ENCODE measurements around the gene HTR3D. TPM values are rescaled to one million over a fixed set of nuclear protein-coding genes. Genes with fewer than 3 reads are reported as not detected.

Gene HTR3D
- total and polyA plus RNA-seq, 10 of the 15 experiments (the other 5 are each of a cell fraction or from before 2014, with no cell fraction given), result not detected

DNA sequence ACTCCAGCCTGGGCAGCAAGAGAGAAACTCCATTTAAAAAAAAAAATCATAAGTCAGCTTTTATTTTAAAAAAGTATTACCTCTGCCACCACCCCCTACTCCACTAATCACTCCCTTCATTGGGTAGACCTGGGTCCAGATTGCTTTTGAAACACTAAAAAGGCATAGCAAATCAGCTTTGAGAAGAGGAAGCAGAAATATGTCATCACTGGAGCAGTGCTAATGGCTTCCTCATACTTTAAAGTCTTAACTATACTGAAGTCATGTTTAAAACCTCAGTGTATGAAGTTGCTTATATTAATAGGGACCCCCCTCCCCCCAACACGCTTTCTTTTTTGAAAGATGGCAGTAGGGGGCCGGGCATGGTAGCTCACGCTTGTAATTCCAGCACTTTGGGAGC lies 1.0 kb upstream of the HTR3D start:
- no peak for FAIRE-seq
- 29% methylated on average over 3 of the region's 3 CpGs for WGBS (ENCODE audit: insufficient coverage, insufficient replicate concordance, low lambda C conversion rate, missing lambda C conversion rate)
- no peak for TF ChIP-seq ZNF622 (IDR thresholded peaks at IDR 0.05)
- no peak for TF ChIP-seq EGR1 (IDR thresholded peaks at IDR 0.05; ENCODE audit: borderline replicate concordance in 1 of 2, low read depth in 2 of 2, low read length in 2 of 2)
- no peak for TF ChIP-seq RAD21 (IDR thresholded peaks at IDR 0.05; ENCODE audit: insufficient read depth, low read depth, low read length)
- TF ChIP-seq GABPA (IDR thresholded peaks at IDR 0.05; ENCODE audit: low read depth), result no peak
- no peak for TF ChIP-seq USF1 (IDR thresholded peaks at IDR 0.05; ENCODE audit: borderline replicate concordance, extremely low read length, insufficient read depth, low read depth, low read length)
- TF ChIP-seq, protein P1, sequence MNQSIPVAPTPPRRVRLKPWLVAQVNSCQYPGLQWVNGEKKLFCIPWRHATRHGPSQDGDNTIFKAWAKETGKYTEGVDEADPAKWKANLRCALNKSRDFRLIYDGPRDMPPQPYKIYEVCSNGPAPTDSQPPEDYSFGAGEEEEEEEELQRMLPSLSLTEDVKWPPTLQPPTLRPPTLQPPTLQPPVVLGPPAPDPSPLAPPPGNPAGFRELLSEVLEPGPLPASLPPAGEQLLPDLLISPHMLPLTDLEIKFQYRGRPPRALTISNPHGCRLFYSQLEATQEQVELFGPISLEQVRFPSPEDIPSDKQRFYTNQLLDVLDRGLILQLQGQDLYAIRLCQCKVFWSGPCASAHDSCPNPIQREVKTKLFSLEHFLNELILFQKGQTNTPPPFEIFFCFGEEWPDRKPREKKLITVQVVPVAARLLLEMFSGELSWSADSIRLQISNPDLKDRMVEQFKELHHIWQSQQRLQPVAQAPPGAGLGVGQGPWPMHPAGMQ (IDR thresholded peaks at IDR 0.05; ENCODE audit: borderline replicate concordance), result no peak
- no peak for TF ChIP-seq MEF2A (IDR thresholded peaks at IDR 0.05; ENCODE audit: insufficient read depth, low read depth, low read length)
- TF ChIP-seq, protein P2, sequence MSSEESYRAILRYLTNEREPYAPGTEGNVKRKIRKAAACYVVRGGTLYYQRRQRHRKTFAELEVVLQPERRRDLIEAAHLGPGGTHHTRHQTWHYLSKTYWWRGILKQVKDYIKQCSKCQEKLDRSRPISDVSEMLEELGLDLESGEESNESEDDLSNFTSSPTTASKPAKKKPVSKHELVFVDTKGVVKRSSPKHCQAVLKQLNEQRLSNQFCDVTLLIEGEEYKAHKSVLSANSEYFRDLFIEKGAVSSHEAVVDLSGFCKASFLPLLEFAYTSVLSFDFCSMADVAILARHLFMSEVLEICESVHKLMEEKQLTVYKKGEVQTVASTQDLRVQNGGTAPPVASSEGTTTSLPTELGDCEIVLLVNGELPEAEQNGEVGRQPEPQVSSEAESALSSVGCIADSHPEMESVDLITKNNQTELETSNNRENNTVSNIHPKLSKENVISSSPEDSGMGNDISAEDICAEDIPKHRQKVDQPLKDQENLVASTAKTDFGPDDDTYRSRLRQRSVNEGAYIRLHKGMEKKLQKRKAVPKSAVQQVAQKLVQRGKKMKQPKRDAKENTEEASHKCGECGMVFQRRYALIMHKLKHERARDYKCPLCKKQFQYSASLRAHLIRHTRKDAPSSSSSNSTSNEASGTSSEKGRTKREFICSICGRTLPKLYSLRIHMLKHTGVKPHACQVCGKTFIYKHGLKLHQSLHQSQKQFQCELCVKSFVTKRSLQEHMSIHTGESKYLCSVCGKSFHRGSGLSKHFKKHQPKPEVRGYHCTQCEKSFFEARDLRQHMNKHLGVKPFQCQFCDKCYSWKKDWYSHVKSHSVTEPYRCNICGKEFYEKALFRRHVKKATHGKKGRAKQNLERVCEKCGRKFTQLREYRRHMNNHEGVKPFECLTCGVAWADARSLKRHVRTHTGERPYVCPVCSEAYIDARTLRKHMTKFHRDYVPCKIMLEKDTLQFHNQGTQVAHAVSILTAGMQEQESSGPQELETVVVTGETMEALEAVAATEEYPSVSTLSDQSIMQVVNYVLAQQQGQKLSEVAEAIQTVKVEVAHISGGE (CRISPR knock-in tag; IDR thresholded peaks at IDR 0.05), result no peak
- TF ChIP-seq, protein P3, sequence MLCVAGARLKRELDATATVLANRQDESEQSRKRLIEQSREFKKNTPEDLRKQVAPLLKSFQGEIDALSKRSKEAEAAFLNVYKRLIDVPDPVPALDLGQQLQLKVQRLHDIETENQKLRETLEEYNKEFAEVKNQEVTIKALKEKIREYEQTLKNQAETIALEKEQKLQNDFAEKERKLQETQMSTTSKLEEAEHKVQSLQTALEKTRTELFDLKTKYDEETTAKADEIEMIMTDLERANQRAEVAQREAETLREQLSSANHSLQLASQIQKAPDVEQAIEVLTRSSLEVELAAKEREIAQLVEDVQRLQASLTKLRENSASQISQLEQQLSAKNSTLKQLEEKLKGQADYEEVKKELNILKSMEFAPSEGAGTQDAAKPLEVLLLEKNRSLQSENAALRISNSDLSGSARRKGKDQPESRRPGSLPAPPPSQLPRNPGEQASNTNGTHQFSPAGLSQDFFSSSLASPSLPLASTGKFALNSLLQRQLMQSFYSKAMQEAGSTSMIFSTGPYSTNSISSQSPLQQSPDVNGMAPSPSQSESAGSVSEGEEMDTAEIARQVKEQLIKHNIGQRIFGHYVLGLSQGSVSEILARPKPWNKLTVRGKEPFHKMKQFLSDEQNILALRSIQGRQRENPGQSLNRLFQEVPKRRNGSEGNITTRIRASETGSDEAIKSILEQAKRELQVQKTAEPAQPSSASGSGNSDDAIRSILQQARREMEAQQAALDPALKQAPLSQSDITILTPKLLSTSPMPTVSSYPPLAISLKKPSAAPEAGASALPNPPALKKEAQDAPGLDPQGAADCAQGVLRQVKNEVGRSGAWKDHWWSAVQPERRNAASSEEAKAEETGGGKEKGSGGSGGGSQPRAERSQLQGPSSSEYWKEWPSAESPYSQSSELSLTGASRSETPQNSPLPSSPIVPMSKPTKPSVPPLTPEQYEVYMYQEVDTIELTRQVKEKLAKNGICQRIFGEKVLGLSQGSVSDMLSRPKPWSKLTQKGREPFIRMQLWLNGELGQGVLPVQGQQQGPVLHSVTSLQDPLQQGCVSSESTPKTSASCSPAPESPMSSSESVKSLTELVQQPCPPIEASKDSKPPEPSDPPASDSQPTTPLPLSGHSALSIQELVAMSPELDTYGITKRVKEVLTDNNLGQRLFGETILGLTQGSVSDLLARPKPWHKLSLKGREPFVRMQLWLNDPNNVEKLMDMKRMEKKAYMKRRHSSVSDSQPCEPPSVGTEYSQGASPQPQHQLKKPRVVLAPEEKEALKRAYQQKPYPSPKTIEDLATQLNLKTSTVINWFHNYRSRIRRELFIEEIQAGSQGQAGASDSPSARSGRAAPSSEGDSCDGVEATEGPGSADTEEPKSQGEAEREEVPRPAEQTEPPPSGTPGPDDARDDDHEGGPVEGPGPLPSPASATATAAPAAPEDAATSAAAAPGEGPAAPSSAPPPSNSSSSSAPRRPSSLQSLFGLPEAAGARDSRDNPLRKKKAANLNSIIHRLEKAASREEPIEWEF (IDR thresholded peaks at IDR 0.05; ENCODE audit: insufficient replicate concordance, low read depth, low read length), result no peak
- TF ChIP-seq, protein P4, sequence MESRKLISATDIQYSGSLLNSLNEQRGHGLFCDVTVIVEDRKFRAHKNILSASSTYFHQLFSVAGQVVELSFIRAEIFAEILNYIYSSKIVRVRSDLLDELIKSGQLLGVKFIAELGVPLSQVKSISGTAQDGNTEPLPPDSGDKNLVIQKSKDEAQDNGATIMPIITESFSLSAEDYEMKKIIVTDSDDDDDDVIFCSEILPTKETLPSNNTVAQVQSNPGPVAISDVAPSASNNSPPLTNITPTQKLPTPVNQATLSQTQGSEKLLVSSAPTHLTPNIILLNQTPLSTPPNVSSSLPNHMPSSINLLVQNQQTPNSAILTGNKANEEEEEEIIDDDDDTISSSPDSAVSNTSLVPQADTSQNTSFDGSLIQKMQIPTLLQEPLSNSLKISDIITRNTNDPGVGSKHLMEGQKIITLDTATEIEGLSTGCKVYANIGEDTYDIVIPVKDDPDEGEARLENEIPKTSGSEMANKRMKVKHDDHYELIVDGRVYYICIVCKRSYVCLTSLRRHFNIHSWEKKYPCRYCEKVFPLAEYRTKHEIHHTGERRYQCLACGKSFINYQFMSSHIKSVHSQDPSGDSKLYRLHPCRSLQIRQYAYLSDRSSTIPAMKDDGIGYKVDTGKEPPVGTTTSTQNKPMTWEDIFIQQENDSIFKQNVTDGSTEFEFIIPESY (IDR thresholded peaks at IDR 0.05), result no peak

More for the DNA sequence above, 1.0 kb upstream of the HTR3D start:
- CTCF ChIA-PET, result interaction anchor here (0.9 to 1.7 kb wide), 2 partner anchors 12 kb away, joined by 3 to 6 read pairs; no protein-coding TSS in a partner anchor
- DNase-seq (ENCODE audit: low read depth, low spot score), result no peak
- no peaks in the 10 kb centered on the region for H3K4me1 ChIP-seq (ENCODE audit: control insufficient read depth, insufficient read depth, low read length)
- no peak overlapping the region for H3K9ac ChIP-seq (ENCODE audit: control insufficient read depth, insufficient read depth, low read length)
- no peaks in the 10 kb centered on the region for H4K20me1 ChIP-seq (ENCODE audit: control insufficient read depth, insufficient read depth)
- peaks cover 0 to 5% of the 10 kb centered on the region in 2 experiments; a peak in 1 of 4 replicates for H3K27me3 ChIP-seq (replicated peaks in 1 of 2; ENCODE audit: control insufficient read depth in 2 of 2, insufficient read depth in 2 of 2, low read length in 1 of 2)
- RAD21 ChIA-PET (ENCODE audit: unreplicated experiment), result no interaction called here
- no peak overlapping the region for H2AFZ ChIP-seq (ENCODE audit: control insufficient read depth, low read depth, low read length)
- H3K79me2 ChIP-seq (ENCODE audit: control insufficient read depth, insufficient read depth, low read length), result no peaks in the 10 kb centered on the region
- no peaks in the 10 kb centered on the region for H3K36me3 ChIP-seq (ENCODE audit: control insufficient read depth in 2 of 2, insufficient read depth in 2 of 2, low read length in 1 of 2)
- no peak overlapping the region for H3K4me3 ChIP-seq
- no peak overlapping the region for H3K27ac ChIP-seq (ENCODE audit: control insufficient read depth, insufficient read depth)
- intact Hi-C loops (cut with micrococcal nuclease; ENCODE audit: unreplicated experiment), result no loop called here
- H3K9me3 ChIP-seq (replicated peaks; ENCODE audit: control insufficient read depth, insufficient read depth, low read length), result no peaks in the 10 kb centered on the region
- H3K4me2 ChIP-seq (ENCODE audit: control insufficient read depth, insufficient read depth), result no peak overlapping the region
- in situ Hi-C loops (cut with MboI), result no loop called here
- SMC1A ChIA-PET (ENCODE audit: uncharacterized antibody, unreplicated experiment), result interaction anchor here (1.0 kb wide), 1 partner anchor 104 kb away, joined by 3 read pairs; no protein-coding TSS in a partner anchor
- no peak for ATAC-seq
- POLR2A ChIA-PET, result no interaction called here
- no TSS peak for BruUV-seq (replicated peaks)
